Mesendoderm (in vitro differentiated cells): ENCODE measurements around the gene MUC6.

Source experiments
- DNase-seq: peaks from one replicate; pipeline ENCODE4 v3.0.0; 2013
- H2AK5ac ChIP-seq: 2 replicates; pipeline ENCODE4 v1.6.1; 2013; ENCODE audit warnings: low read length, inconsistent platforms
- H2BK120ac ChIP-seq: 2 replicates; pipeline ENCODE4 v1.6.1; 2013; ENCODE audit warnings: low read depth, mild to moderate bottlenecking, low read length, moderate library complexity, mixed read lengths
- H2BK15ac ChIP-seq: replicated peaks from 2 replicates; pipeline ENCODE4 v1.6.1; 2013; ENCODE audit warnings: low read depth, mild to moderate bottlenecking, moderate library complexity
- H2BK5ac ChIP-seq: 2 replicates; pipeline ENCODE4 v1.6.1; 2013; ENCODE audit warnings: low read length, inconsistent platforms
- H3K18ac ChIP-seq: 2 replicates; pipeline ENCODE4 v1.6.1; 2013; ENCODE audit warnings: mild to moderate bottlenecking, low read length, mixed read lengths
- H3K23ac ChIP-seq: one replicate; pipeline ENCODE4 v1.6.1; 2013; ENCODE audit warnings: low read length
- H3K27ac ChIP-seq: 2 replicates; pipeline ENCODE4 v1.5.1; 2013; ENCODE audit warnings: low read depth, mild to moderate bottlenecking, inconsistent platforms, low read length, moderate library complexity
- H3K27me3 ChIP-seq: 2 replicates; pipeline ENCODE4 v1.6.1; 2013; ENCODE audit warnings: low read length, control low read depth, mild to moderate bottlenecking, inconsistent platforms; ENCODE audit not compliant: insufficient read depth, poor library complexity
- H3K36me3 ChIP-seq: 2 replicates; pipeline ENCODE4 v1.6.1; 2013; ENCODE audit warnings: low read length, inconsistent platforms; ENCODE audit not compliant: control insufficient read depth, insufficient read depth
- H3K4ac ChIP-seq: one replicate; pipeline ENCODE4 v1.6.1; 2013; ENCODE audit warnings: low read depth, mild to moderate bottlenecking, low read length, moderate library complexity
- H3K4me1 ChIP-seq: 2 replicates; pipeline ENCODE4 v1.6.1; 2013; ENCODE audit warnings: low read depth, low read length, inconsistent platforms; ENCODE audit not compliant: control insufficient read depth
- H3K4me2 ChIP-seq: 2 replicates; pipeline ENCODE4 v1.6.1; 2013; ENCODE audit warnings: low read length
- H3K4me3 ChIP-seq: 2 replicates; pipeline ENCODE4 v1.5.1; 2013; ENCODE audit warnings: mild to moderate bottlenecking, low read length
- H3K56ac ChIP-seq: one replicate; pipeline ENCODE4 v1.6.1; 2013; ENCODE audit warnings: low read length
- H3K79me1 ChIP-seq: 2 replicates; pipeline ENCODE4 v1.6.1; 2013; ENCODE audit warnings: low read length, inconsistent platforms
- H3K79me2 ChIP-seq: 2 replicates; pipeline ENCODE4 v1.6.1; 2013; ENCODE audit warnings: mild to moderate bottlenecking, low read length; ENCODE audit not compliant: control insufficient read depth, insufficient read depth
- H3K9ac ChIP-seq: 2 replicates; pipeline ENCODE4 v1.6.1; 2013; ENCODE audit warnings: low read length, inconsistent platforms
- H4K5ac ChIP-seq: one replicate; pipeline ENCODE4 v1.6.1; 2013; ENCODE audit warnings: low read length
- H4K8ac ChIP-seq: one replicate; pipeline ENCODE4 v1.6.1; 2013; ENCODE audit warnings: low read depth, mild to moderate bottlenecking, control low read depth, low read length, moderate library complexity
- WGBS: extraction: QIAGEN DNeasy Blood & Tissue Kit; methylation state at CpG from one replicate; pipeline ENCODE4 v1.1.7; 2013; ENCODE audit warnings: low lambda C conversion rate, missing lambda C conversion rate; ENCODE audit not compliant: insufficient coverage; ENCODE audit errors: extremely low coverage; 5-methylcytosine and 5-hydroxymethylcytosine counted together

Gene MUC6

GRCh38 chr11:1005928-1006327, 30.6 kb downstream of the MUC6 start:
- H2BK15ac ChIP-seq: no peak overlapping the region
- no peak overlapping the region for H3K18ac ChIP-seq
- no CpG with 5 or more reads among the region's 21 CpGs for WGBS
- no peak overlapping the region for H3K56ac ChIP-seq
- H3K23ac ChIP-seq: no peak overlapping the region
- H3K79me2 ChIP-seq: no peaks in the 10 kb centered on the region
- H2BK5ac ChIP-seq: no peak overlapping the region
- H3K79me1 ChIP-seq: peaks cover 1% of the 10 kb centered on the region
- H4K8ac ChIP-seq: no peak overlapping the region
- DNase-seq: no peak
- H3K4me3 ChIP-seq: no peak overlapping the region
- no peak overlapping the region for H3K9ac ChIP-seq
- peaks cover 12% of the 10 kb centered on the region for H3K36me3 ChIP-seq
- no peak overlapping the region for H3K27ac ChIP-seq
- H3K4me1 ChIP-seq: no peaks in the 10 kb centered on the region
- no peak overlapping the region for H2AK5ac ChIP-seq
- no peak overlapping the region for H3K4me2 ChIP-seq
- no peak overlapping the region for H2BK120ac ChIP-seq
- no peak overlapping the region for H4K5ac ChIP-seq
- H3K27me3 ChIP-seq: no peaks in the 10 kb centered on the region
- no peak overlapping the region for H3K4ac ChIP-seq

- H3K4me3 ChIP-seq: no peak overlapping the region
- H3K27me3 ChIP-seq: no peaks in the 10 kb centered on the region
- no peak overlapping the region for H3K18ac ChIP-seq
- H3K56ac ChIP-seq: no peak overlapping the region
- H3K36me3 ChIP-seq: peaks cover 7% of the 10 kb centered on the region
- no peaks in the 10 kb centered on the region for H3K4me1 ChIP-seq
- H3K79me2 ChIP-seq: no peaks in the 10 kb centered on the region
- no peak overlapping the region for H2BK120ac ChIP-seq
- no peak overlapping the region for H2BK15ac ChIP-seq
- no peak for DNase-seq
- no peak overlapping the region for H3K27ac ChIP-seq
- H3K23ac ChIP-seq: no peak overlapping the region
- H3K9ac ChIP-seq: no peak overlapping the region
- H2BK5ac ChIP-seq: no peak overlapping the region
- no CpG with 5 or more reads among the region's 20 CpGs for WGBS
- H3K4ac ChIP-seq: no peak overlapping the region
- H3K4me2 ChIP-seq: no peak overlapping the region
- no peak overlapping the region for H4K5ac ChIP-seq
- H4K8ac ChIP-seq: no peak overlapping the region
- no peak overlapping the region for H2AK5ac ChIP-seq
- peaks cover 1% of the 10 kb centered on the region for H3K79me1 ChIP-seq
These were observed 33.4 kb downstream of the MUC6 start for GRCh38 chr11:1003159-1003558.

GRCh38 chr11:1002406-1002984, 34.0 kb downstream of the MUC6 start:
- Histone ChIP-seq H3K36me3 (peaks cover 7% of the 10 kb centered on the region), H4K5ac (no peak overlapping the region), H3K4ac (no peak overlapping the region), H2BK5ac (no peak overlapping the region), H3K4me1 (no peaks in the 10 kb centered on the region), H2AK5ac (no peak overlapping the region), H3K79me2 (no peaks in the 10 kb centered on the region), H3K23ac (no peak overlapping the region), H2BK120ac (no peak overlapping the region), H4K8ac (no peak overlapping the region), H2BK15ac (no peak overlapping the region), H3K4me3 (no peak overlapping the region), H3K27ac (no peak overlapping the region), H3K18ac (no peak overlapping the region), H3K56ac (no peak overlapping the region), H3K4me2 (no peak overlapping the region), H3K9ac (no peak overlapping the region), H3K79me1 (peaks cover 1% of the 10 kb centered on the region), H3K27me3 (no peaks in the 10 kb centered on the region)
- no CpG with 5 or more reads among the region's 20 CpGs for WGBS
- no peak for DNase-seq

GRCh38 chr11:1001617-1002405, 34.7 kb downstream of the MUC6 start:
- Histone ChIP-seq H3K4me1 (no peaks in the 10 kb centered on the region), H2AK5ac (no peak overlapping the region), H2BK15ac (no peak overlapping the region), H3K56ac (no peak overlapping the region), H3K4me2 (no peak overlapping the region), H2BK120ac (no peak overlapping the region), H4K8ac (no peak overlapping the region), H3K4ac (no peak overlapping the region), H3K9ac (no peak overlapping the region), H3K18ac (no peak overlapping the region), H3K79me2 (no peaks in the 10 kb centered on the region), H3K27ac (no peak overlapping the region), H4K5ac (no peak overlapping the region), H3K27me3 (no peaks in the 10 kb centered on the region), H2BK5ac (no peak overlapping the region), H3K4me3 (no peak overlapping the region), H3K23ac (no peak overlapping the region), H3K79me1 (peaks cover 1% of the 10 kb centered on the region), H3K36me3 (peaks cover 7% of the 10 kb centered on the region)
- WGBS: no CpG with 5 or more reads among the region's 32 CpGs
- no peak for DNase-seq

GRCh38 chr11:1000357-1001278, 35.9 kb downstream of the MUC6 start:
- no CpG with 5 or more reads among the region's 38 CpGs for WGBS
- no peak overlapping the region for H3K4me3 ChIP-seq
- no peaks in the 10 kb centered on the region for H3K4me1 ChIP-seq
- H2BK5ac ChIP-seq: no peak overlapping the region
- H2BK120ac ChIP-seq: no peak overlapping the region
- H3K4ac ChIP-seq: no peak overlapping the region
- no peak overlapping the region for H4K8ac ChIP-seq
- H4K5ac ChIP-seq: no peak overlapping the region
- no peaks in the 10 kb centered on the region for H3K79me2 ChIP-seq
- peaks cover 6% of the 10 kb centered on the region for H3K36me3 ChIP-seq
- H3K18ac ChIP-seq: no peak overlapping the region
- no peak overlapping the region for H3K9ac ChIP-seq
- no peak overlapping the region for H3K23ac ChIP-seq
- no peak overlapping the region for H2BK15ac ChIP-seq
- no peak overlapping the region for H3K27ac ChIP-seq
- no peak overlapping the region for H3K56ac ChIP-seq
- H3K4me2 ChIP-seq: no peak overlapping the region
- H2AK5ac ChIP-seq: no peak overlapping the region
- H3K27me3 ChIP-seq: no peaks in the 10 kb centered on the region
- no peak for DNase-seq
- peaks cover 1% of the 10 kb centered on the region for H3K79me1 ChIP-seq
